HepG2 (cell line): ENCODE data around the gene HNRNPF. TPM values are rescaled to one million over a fixed set of nuclear protein-coding genes. Genes with fewer than 3 reads are reported as not detected.
A peak's percentile ranks its signal among the peaks of the same experiment; 100 is the strongest.

Experiments used
- CBX2 ChIP-seq, 2 experiments: fragments of 200-600 bp in 1 of 2; sonication (generic); formaldehyde crosslinking in 1 of 2; IDR thresholded peaks; 2 replicates each; pipeline versions ENCODE4 v1.7.0 to v1.8.1; 2018 to 2022; ENCODE audit warnings: low read depth in 2 of 2, low read length in 1 of 2, mild to moderate bottlenecking in 1 of 2, missing genetic modification reagents in 1 of 2
- CC2D1A ChIP-seq: sonication (generic); formaldehyde crosslinking; IDR thresholded peaks from 2 replicates; pipeline ENCODE4 v1.8.1; 2023; ENCODE audit warnings: mild to moderate bottlenecking, missing genetic modification reagents
- ETV5 ChIP-seq: IDR thresholded peaks from 2 replicates; pipeline ENCODE4 v1.6.1; 2018; ENCODE audit warnings: missing biosample characterization, missing genetic modification reagents, inconsistent platforms, borderline replicate concordance
- KLF12 ChIP-seq: sonication (generic); formaldehyde crosslinking; IDR thresholded peaks from 2 replicates; pipeline ENCODE4 v1.4.0; 2020; ENCODE audit warnings: missing genetic modification reagents, borderline replicate concordance
- NRL ChIP-seq: sonication (generic); formaldehyde crosslinking; IDR thresholded peaks from 2 replicates; pipeline ENCODE4 v1.5.0; 2020; ENCODE audit warnings: missing genetic modification reagents, mild to moderate bottlenecking, moderate library complexity, borderline replicate concordance
- POLR2AphosphoS5 ChIP-seq: IDR thresholded peaks from 2 replicates; pipeline ENCODE4 v1.6.1; 2012; ENCODE audit warnings: low read depth, low read length
- RFX3 ChIP-seq: IDR thresholded peaks from 2 replicates; pipeline ENCODE4 v1.6.1; 2016; ENCODE audit warnings: missing biosample characterization, missing genetic modification reagents
- SP140L ChIP-seq: sonication (generic); formaldehyde crosslinking; IDR thresholded peaks from 2 replicates; pipeline ENCODE4 v1.4.0; 2020; ENCODE audit warnings: missing genetic modification reagents, borderline replicate concordance
- YEATS2 ChIP-seq: sonication (generic); formaldehyde crosslinking; IDR thresholded peaks from 2 replicates; pipeline ENCODE4 v1.4.0; 2020; ENCODE audit warnings: missing genetic modification reagents, borderline replicate concordance
- ZC3H4 ChIP-seq: sonication (generic); formaldehyde crosslinking; IDR thresholded peaks from 2 replicates; pipeline ENCODE4 v1.4.0; 2020; ENCODE audit warnings: missing genetic modification reagents, borderline replicate concordance
- ZNF138 ChIP-seq: sonication (generic); formaldehyde crosslinking; IDR thresholded peaks from 2 replicates; pipeline ENCODE4 v1.5.0; 2020; ENCODE audit warnings: mild to moderate bottlenecking, low read depth, missing genetic modification reagents
- ZNF451 ChIP-seq: sonication (generic); formaldehyde crosslinking; IDR thresholded peaks from 2 replicates; pipeline ENCODE4 v1.5.0; 2020; ENCODE audit warnings: mild to moderate bottlenecking, missing genetic modification reagents
- ZNF556 ChIP-seq: sonication (generic); formaldehyde crosslinking; IDR thresholded peaks from 2 replicates; pipeline ENCODE4 v1.4.0; 2020; ENCODE audit warnings: mild to moderate bottlenecking, missing genetic modification reagents, borderline replicate concordance
- ZNF577 ChIP-seq: sonication (generic); formaldehyde crosslinking; IDR thresholded peaks from 2 replicates; pipeline ENCODE4 v1.4.0; 2020; ENCODE audit warnings: mild to moderate bottlenecking, low read depth, missing genetic modification reagents, borderline replicate concordance
- polyA plus RNA-seq, 8 experiments: library from polyadenylated mRNA; depleted of rRNA in 3 of 8; stranded (reverse) in 7 of 8; unstranded in 1 of 8; fragments of >200 nt; fragmentation: Illumina TruSeq in 4 of 8; extraction: Trizol in 4 of 8; gene quantifications; 2 replicates each; pipeline versions ENCODE4 v1.2.1 to v1.2.3, GENCODE V29; 2011 to 2016; ENCODE audit warnings: low read depth in 4 of 8, missing spikeins in 1 of 8, mixed read lengths in 1 of 8; ENCODE audit not compliant: insufficient read depth in 1 of 8
- total RNA-seq, 5 experiments: library from RNA; depleted of rRNA; stranded (reverse); fragments of >200 nt; fragmentation: Illumina TruSeq; extraction: Trizol; gene quantifications; 2 replicates each; pipeline ENCODE4 v1.2.3, GENCODE V29; 2016; ENCODE audit warnings: low read depth in 1 of 5
- TF ChIP-seq, protein P1 (sequence below): sonication (generic); formaldehyde crosslinking; IDR thresholded peaks from 2 replicates; pipeline ENCODE4 v1.5.0; 2020; ENCODE audit warnings: mild to moderate bottlenecking, missing genetic modification reagents, borderline replicate concordance
- TF ChIP-seq, protein P2 (sequence below): sonication (generic); formaldehyde crosslinking; IDR thresholded peaks from 2 replicates; pipeline ENCODE4 v1.4.0; 2020; ENCODE audit warnings: missing genetic modification reagents, borderline replicate concordance
- TF ChIP-seq, protein P3 (sequence below): IDR thresholded peaks from 2 replicates; pipeline ENCODE4 v1.6.1; 2012; ENCODE audit warnings: low read depth, low read length, improper control_type of control experiment
- TF ChIP-seq, protein P4 (sequence below): IDR thresholded peaks from 2 replicates; pipeline ENCODE4 v1.4.0; 2020; ENCODE audit warnings: mild to moderate bottlenecking, missing genetic modification reagents

Gene HNRNPF
- total and polyA plus RNA-seq, 2 of the 13 experiments (the other 11 are each of a cell fraction or from before 2014, with no cell fraction given) = 166 to 308 TPM

DNA sequence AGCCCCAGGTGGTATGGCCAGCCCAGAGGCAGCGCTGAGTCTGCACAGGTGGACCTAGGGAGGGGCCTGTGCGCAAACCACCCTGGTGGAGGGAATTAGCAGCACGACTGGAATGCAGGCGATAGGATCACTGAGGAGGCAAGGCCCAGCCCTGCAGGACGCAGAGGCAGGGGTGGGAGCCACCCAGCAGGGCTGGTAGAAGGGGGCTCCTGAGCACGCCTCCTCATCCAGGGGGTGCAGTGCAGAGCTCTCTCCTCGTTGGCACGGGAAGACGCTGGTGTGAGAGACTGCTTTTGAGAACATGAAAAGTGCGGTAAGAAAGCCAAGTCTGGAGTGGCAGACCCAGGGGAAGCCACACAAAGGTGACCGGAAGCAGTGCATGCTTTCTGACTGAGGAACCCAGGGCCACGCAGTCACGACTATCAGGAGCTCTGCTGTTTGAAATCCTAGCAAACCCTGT lies 31.5 kb downstream of the HNRNPF start (continued):
- TF ChIP-seq, protein P1, sequence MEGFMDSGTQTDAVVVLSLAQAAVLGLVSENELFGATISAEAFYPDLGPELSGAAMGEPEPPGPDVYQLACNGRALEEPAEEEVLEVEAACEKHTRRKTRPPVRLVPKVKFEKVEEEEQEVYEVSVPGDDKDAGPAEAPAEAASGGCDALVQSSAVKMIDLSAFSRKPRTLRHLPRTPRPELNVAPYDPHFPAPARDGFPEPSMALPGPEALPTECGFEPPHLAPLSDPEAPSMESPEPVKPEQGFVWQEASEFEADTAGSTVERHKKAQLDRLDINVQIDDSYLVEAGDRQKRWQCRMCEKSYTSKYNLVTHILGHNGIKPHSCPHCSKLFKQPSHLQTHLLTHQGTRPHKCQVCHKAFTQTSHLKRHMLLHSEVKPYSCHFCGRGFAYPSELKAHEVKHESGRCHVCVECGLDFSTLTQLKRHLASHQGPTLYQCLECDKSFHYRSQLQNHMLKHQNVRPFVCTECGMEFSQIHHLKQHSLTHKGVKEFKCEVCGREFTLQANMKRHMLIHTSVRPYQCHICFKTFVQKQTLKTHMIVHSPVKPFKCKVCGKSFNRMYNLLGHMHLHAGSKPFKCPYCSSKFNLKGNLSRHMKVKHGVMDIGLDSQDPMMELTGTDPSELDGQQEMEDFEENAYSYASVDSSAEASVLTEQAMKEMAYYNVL (CRISPR knock-in tag) = 0 out of 2 replicates have a peak, but pooled peaks have one; percentile 48
- no peak for TF ChIP-seq ZNF577
- no peak for TF ChIP-seq CBX2 (IDR thresholded peaks at IDR 0.05; ENCODE audit: low read depth, low read length)
- TF ChIP-seq CBX2 (CRISPR knock-in tag; IDR thresholded peaks at IDR 0.05; ENCODE audit: low read depth) = no peak
- TF ChIP-seq NRL (CRISPR knock-in tag) = no peak
- TF ChIP-seq ZC3H4 = no peak
- no peak for TF ChIP-seq ZNF138
- peak; percentile 55; the same call in 1 of the 2 replicates for TF ChIP-seq ETV5 (CRISPR knock-in tag)
- TF ChIP-seq ZNF556 (CRISPR knock-in tag) = peak; percentile 88; the same call in 1 of the 2 replicates
- no peak for TF ChIP-seq CC2D1A
- TF ChIP-seq, protein P2, sequence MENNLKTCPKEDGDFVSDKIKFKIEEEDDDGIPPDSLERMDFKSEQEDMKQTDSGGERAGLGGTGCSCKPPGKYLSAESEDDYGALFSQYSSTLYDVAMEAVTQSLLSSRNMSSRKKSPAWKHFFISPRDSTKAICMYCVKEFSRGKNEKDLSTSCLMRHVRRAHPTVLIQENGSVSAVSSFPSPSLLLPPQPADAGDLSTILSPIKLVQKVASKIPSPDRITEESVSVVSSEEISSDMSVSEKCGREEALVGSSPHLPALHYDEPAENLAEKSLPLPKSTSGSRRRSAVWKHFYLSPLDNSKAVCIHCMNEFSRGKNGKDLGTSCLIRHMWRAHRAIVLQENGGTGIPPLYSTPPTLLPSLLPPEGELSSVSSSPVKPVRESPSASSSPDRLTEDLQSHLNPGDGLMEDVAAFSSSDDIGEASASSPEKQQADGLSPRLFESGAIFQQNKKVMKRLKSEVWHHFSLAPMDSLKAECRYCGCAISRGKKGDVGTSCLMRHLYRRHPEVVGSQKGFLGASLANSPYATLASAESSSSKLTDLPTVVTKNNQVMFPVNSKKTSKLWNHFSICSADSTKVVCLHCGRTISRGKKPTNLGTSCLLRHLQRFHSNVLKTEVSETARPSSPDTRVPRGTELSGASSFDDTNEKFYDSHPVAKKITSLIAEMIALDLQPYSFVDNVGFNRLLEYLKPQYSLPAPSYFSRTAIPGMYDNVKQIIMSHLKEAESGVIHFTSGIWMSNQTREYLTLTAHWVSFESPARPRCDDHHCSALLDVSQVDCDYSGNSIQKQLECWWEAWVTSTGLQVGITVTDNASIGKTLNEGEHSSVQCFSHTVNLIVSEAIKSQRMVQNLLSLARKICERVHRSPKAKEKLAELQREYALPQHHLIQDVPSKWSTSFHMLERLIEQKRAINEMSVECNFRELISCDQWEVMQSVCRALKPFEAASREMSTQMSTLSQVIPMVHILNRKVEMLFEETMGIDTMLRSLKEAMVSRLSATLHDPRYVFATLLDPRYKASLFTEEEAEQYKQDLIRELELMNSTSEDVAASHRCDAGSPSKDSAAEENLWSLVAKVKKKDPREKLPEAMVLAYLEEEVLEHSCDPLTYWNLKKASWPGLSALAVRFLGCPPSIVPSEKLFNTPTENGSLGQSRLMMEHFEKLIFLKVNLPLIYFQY (CRISPR knock-in tag) = no peak
- TF ChIP-seq, protein P3, sequence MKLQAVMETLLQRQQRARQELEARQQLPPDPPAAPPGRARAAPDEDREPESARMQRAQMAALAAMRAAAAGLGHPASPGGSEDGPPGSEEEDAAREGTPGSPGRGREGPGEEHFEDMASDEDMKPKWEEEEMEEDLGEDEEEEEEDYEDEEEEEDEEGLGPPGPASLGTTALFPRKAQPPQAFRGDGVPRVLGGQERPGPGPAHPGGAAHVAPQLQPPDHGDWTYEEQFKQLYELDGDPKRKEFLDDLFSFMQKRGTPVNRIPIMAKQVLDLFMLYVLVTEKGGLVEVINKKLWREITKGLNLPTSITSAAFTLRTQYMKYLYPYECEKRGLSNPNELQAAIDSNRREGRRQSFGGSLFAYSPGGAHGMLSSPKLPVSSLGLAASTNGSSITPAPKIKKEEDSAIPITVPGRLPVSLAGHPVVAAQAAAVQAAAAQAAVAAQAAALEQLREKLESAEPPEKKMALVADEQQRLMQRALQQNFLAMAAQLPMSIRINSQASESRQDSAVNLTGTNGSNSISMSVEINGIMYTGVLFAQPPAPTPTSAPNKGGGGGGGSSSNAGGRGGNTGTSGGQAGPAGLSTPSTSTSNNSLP = no peak
- TF ChIP-seq POLR2AphosphoS5 = peak; percentile 43; the same call in 1 of the 2 replicates
- 0 out of 2 replicates have a peak, but pooled peaks have one; percentile 36 for TF ChIP-seq ZNF451 (CRISPR knock-in tag)
- TF ChIP-seq, protein P4, sequence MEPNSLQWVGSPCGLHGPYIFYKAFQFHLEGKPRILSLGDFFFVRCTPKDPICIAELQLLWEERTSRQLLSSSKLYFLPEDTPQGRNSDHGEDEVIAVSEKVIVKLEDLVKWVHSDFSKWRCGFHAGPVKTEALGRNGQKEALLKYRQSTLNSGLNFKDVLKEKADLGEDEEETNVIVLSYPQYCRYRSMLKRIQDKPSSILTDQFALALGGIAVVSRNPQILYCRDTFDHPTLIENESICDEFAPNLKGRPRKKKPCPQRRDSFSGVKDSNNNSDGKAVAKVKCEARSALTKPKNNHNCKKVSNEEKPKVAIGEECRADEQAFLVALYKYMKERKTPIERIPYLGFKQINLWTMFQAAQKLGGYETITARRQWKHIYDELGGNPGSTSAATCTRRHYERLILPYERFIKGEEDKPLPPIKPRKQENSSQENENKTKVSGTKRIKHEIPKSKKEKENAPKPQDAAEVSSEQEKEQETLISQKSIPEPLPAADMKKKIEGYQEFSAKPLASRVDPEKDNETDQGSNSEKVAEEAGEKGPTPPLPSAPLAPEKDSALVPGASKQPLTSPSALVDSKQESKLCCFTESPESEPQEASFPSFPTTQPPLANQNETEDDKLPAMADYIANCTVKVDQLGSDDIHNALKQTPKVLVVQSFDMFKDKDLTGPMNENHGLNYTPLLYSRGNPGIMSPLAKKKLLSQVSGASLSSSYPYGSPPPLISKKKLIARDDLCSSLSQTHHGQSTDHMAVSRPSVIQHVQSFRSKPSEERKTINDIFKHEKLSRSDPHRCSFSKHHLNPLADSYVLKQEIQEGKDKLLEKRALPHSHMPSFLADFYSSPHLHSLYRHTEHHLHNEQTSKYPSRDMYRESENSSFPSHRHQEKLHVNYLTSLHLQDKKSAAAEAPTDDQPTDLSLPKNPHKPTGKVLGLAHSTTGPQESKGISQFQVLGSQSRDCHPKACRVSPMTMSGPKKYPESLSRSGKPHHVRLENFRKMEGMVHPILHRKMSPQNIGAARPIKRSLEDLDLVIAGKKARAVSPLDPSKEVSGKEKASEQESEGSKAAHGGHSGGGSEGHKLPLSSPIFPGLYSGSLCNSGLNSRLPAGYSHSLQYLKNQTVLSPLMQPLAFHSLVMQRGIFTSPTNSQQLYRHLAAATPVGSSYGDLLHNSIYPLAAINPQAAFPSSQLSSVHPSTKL (CRISPR knock-in tag) = peak; percentile 44; the same call in 1 of the 2 replicates
- no peak for TF ChIP-seq SP140L
- TF ChIP-seq YEATS2 = no peak
- TF ChIP-seq RFX3 (CRISPR knock-in tag) = no peak
- peak; percentile 63; the same call in 1 of the 2 replicates for TF ChIP-seq KLF12 (CRISPR knock-in tag)
